H1 (cell line): ENCODE data around the gene ZNF625. TPM values are rescaled to one million over a fixed set of nuclear protein-coding genes. Genes with fewer than 3 reads are reported as not detected.

Source experiments
- CREB1 ChIP-seq: IDR thresholded peaks from 2 replicates; pipeline ENCODE4 v1.6.1; 2012; ENCODE audit warnings: inconsistent platforms
- JUND ChIP-seq: IDR thresholded peaks from 2 replicates; pipeline ENCODE4 v1.6.1; 2011; ENCODE audit warnings: mild to moderate bottlenecking, improper control_type of control experiment, low read length
- YY1 ChIP-seq: IDR thresholded peaks from 2 replicates; pipeline ENCODE4 v1.6.1; 2011; ENCODE audit warnings: low read depth, mild to moderate bottlenecking, low read length
- polyA plus RNA-seq, 7 experiments: library from polyadenylated mRNA; depleted of rRNA in 3 of 7; stranded (reverse) in 5 of 7; unstranded in 2 of 7; fragments of >200 nt in 5 of 7; fragments of 200-250 nt in 2 of 7; gene quantifications; 1 replicate in 5 of 7; 2 replicates in 1 of 7; 4 replicates in 1 of 7; pipeline versions ENCODE4 v1.2.1 to v1.2.3, GENCODE V29; 2011 to 2013; ENCODE audit warnings: missing spikeins in 2 of 7, mixed read lengths in 2 of 7
- total RNA-seq: library from RNA; stranded (reverse); fragmentation: NEBNext Ultra II Directional; extraction: Animal tissue kit (Norgen Biotek cat#: 25700); gene quantifications from 2 replicates; pipeline ENCODE4 v1.2.1, GENCODE V29; 2021
- TF ChIP-seq, protein P1 (sequence below): fragments of 300-600 bp; sonication (generic); IDR thresholded peaks from 2 replicates; pipeline ENCODE4 v1.7.1; 2012; ENCODE audit warnings: low read length, moderate library complexity, mild to moderate bottlenecking, inconsistent platforms; ENCODE audit not compliant: insufficient replicate concordance
- TF ChIP-seq, protein P2 (sequence below): IDR thresholded peaks from 2 replicates; pipeline ENCODE4 v1.6.1; 2012; ENCODE audit warnings: inconsistent platforms

Gene ZNF625
- total and polyA plus RNA-seq, 2 of the 8 experiments (the other 6 are each of a cell fraction or from before 2014, with no cell fraction given), result 2.5 to 26.8 TPM

DNA sequence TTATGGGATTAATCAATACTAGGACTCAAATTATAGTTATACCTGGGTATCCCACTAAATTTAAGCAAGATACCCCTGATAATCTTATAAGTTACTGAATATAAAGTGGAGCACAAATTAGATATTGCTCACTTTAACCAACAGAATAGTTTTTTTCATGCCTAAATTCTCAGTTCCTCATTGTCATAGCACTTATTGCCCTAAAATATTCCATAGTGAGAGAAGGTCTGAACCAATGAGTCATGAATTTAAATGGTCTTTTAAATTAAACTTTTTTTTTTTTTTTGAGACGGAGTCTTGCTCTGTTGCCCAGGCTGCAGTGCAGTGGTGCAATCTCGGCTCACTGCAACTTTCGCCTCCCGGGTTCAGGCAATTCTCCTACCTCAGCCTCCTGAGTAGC is 48.8 kb upstream of the ZNF625 start (continued):
- TF ChIP-seq, protein P1, sequence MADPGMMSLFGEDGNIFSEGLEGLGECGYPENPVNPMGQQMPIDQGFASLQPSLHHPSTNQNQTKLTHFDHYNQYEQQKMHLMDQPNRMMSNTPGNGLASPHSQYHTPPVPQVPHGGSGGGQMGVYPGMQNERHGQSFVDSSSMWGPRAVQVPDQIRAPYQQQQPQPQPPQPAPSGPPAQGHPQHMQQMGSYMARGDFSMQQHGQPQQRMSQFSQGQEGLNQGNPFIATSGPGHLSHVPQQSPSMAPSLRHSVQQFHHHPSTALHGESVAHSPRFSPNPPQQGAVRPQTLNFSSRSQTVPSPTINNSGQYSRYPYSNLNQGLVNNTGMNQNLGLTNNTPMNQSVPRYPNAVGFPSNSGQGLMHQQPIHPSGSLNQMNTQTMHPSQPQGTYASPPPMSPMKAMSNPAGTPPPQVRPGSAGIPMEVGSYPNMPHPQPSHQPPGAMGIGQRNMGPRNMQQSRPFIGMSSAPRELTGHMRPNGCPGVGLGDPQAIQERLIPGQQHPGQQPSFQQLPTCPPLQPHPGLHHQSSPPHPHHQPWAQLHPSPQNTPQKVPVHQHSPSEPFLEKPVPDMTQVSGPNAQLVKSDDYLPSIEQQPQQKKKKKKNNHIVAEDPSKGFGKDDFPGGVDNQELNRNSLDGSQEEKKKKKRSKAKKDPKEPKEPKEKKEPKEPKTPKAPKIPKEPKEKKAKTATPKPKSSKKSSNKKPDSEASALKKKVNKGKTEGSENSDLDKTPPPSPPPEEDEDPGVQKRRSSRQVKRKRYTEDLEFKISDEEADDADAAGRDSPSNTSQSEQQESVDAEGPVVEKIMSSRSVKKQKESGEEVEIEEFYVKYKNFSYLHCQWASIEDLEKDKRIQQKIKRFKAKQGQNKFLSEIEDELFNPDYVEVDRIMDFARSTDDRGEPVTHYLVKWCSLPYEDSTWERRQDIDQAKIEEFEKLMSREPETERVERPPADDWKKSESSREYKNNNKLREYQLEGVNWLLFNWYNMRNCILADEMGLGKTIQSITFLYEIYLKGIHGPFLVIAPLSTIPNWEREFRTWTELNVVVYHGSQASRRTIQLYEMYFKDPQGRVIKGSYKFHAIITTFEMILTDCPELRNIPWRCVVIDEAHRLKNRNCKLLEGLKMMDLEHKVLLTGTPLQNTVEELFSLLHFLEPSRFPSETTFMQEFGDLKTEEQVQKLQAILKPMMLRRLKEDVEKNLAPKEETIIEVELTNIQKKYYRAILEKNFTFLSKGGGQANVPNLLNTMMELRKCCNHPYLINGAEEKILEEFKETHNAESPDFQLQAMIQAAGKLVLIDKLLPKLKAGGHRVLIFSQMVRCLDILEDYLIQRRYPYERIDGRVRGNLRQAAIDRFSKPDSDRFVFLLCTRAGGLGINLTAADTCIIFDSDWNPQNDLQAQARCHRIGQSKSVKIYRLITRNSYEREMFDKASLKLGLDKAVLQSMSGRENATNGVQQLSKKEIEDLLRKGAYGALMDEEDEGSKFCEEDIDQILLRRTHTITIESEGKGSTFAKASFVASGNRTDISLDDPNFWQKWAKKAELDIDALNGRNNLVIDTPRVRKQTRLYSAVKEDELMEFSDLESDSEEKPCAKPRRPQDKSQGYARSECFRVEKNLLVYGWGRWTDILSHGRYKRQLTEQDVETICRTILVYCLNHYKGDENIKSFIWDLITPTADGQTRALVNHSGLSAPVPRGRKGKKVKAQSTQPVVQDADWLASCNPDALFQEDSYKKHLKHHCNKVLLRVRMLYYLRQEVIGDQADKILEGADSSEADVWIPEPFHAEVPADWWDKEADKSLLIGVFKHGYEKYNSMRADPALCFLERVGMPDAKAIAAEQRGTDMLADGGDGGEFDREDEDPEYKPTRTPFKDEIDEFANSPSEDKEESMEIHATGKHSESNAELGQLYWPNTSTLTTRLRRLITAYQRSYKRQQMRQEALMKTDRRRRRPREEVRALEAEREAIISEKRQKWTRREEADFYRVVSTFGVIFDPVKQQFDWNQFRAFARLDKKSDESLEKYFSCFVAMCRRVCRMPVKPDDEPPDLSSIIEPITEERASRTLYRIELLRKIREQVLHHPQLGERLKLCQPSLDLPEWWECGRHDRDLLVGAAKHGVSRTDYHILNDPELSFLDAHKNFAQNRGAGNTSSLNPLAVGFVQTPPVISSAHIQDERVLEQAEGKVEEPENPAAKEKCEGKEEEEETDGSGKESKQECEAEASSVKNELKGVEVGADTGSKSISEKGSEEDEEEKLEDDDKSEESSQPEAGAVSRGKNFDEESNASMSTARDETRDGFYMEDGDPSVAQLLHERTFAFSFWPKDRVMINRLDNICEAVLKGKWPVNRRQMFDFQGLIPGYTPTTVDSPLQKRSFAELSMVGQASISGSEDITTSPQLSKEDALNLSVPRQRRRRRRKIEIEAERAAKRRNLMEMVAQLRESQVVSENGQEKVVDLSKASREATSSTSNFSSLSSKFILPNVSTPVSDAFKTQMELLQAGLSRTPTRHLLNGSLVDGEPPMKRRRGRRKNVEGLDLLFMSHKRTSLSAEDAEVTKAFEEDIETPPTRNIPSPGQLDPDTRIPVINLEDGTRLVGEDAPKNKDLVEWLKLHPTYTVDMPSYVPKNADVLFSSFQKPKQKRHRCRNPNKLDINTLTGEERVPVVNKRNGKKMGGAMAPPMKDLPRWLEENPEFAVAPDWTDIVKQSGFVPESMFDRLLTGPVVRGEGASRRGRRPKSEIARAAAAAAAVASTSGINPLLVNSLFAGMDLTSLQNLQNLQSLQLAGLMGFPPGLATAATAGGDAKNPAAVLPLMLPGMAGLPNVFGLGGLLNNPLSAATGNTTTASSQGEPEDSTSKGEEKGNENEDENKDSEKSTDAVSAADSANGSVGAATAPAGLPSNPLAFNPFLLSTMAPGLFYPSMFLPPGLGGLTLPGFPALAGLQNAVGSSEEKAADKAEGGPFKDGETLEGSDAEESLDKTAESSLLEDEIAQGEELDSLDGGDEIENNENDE, result no peak
- no peak for TF ChIP-seq YY1
- TF ChIP-seq, protein P2, sequence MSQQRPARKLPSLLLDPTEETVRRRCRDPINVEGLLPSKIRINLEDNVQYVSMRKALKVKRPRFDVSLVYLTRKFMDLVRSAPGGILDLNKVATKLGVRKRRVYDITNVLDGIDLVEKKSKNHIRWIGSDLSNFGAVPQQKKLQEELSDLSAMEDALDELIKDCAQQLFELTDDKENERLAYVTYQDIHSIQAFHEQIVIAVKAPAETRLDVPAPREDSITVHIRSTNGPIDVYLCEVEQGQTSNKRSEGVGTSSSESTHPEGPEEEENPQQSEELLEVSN, result no peak
- no peak for TF ChIP-seq JUND
- no peak for TF ChIP-seq CREB1
